Suprapubic skin (tissue), 4 donors: Measurements from ENCODE around the gene CARD10.

Experiments
- CTCF ChIP-seq, 2 donors: fragments of 200-600 bp in 1 of 2; fragments of 450-650 bp in 1 of 2; sonication (generic) in 1 of 2; IDR thresholded peaks; one replicate each; pipeline ENCODE4 v1.5.1; 2016 to 2019; ENCODE audit warnings: antibody characterized with exemption in 2 of 2, mild to moderate bottlenecking in 1 of 2, moderate library complexity in 1 of 2
- POLR2A ChIP-seq, 2 donors: fragments of 450-650 bp; IDR thresholded peaks; one replicate each; pipeline ENCODE4 v1.6.1; 2017; ENCODE audit warnings: antibody characterized with exemption in 2 of 2, mild to moderate bottlenecking in 2 of 2, moderate library complexity in 2 of 2
- POLR2AphosphoS5 ChIP-seq, 3 donors: sonication (generic); formaldehyde crosslinking; IDR thresholded peaks; one replicate each; pipeline ENCODE4 v1.6.1; 2017; ENCODE audit warnings: antibody characterized with exemption in 3 of 3

GRCh38 chr22:37503850-37504249 lies 15.4 kb downstream of the CARD10 start:
- TF ChIP-seq POLR2AphosphoS5 (IDR thresholded peaks at IDR 0.05) (no peak), CTCF (IDR thresholded peaks at IDR 0.05) (no peak), POLR2A (IDR thresholded peaks at IDR 0.05) (no peak)
